ENCODE data around the gene ZNRF1.

ZNRF1 gene

DNA sequence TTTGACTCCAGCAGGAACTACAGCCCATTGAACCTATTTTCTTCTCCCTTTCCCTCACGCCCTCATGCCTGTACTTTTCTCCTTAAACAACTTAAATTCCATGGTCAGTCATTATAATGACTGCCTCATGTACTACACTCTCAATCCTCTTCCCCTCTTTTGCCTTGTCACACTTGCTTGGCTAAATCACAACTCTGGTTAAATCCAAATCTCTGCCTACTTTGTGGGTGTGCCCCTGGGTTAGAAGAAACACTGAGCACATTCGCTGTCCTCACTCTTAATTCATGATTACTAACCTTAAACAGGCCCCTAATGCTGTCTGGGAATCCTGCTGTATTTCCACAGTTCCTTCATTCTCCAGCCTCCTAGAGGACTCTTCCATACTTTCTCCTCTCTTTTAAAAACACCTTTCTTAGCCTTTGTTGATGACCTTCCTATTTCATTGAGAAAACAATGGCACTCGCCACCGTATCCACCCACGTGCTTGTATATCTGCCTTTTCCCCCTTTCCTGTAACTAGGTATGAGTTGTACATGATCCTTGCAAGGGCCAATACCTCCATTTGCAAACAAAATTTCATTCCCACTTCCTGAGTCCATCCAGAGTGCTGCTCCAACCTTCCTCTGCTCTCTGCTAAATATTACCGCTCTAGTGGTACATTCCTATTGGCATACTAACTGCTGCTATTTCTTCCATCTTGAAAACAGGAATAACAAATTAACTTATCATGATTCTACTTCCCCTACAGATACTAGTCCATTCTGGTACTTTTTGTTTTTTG lies 28.9 kb downstream of the ZNRF1 start:
- no peak for DNase-seq (ENCODE audit: low read depth)

GRCh38 chr16:75028544-75029135 lies 29.8 kb downstream of the ZNRF1 start:
- DNase-seq (ENCODE audit: low read depth), result no peak

- DNase-seq (ENCODE audit: low read depth), result no peak
Observed at GRCh38 chr16:75029854-75030253, 31.0 kb downstream of the ZNRF1 start.

- DNase-seq (ENCODE audit: low read depth), result no peak
Observed at GRCh38 chr16:75032655-75033054, 33.8 kb downstream of the ZNRF1 start.

DNA sequence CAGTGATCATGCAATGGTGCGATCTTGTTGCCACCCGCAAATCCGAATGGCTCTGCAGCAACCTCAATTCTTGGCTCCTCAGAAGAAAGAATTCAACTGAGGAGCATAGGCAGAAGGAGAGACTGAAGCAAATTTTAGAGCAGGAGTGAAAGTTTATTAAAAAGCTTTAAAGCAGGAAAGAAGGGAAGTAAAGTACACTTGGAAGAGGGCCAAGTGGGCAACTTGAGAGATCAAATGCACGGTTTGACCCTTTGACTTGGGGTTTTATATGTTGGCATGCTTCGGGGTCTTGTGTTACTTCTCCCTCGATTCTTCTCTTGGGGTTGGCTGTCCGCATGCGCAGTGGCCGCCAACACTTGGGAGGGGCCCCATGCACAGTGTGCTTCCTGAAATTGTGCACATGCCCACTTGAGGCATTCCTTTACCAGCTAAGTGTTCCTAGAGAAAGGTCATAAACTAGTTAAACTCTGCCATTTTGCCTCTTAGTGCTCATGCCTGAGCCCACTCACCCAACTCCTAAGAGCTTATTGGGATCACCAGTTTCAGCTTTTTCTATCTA lies 36.7 kb downstream of the ZNRF1 start:
- DNase-seq (ENCODE audit: low read depth), result no peak

DNA sequence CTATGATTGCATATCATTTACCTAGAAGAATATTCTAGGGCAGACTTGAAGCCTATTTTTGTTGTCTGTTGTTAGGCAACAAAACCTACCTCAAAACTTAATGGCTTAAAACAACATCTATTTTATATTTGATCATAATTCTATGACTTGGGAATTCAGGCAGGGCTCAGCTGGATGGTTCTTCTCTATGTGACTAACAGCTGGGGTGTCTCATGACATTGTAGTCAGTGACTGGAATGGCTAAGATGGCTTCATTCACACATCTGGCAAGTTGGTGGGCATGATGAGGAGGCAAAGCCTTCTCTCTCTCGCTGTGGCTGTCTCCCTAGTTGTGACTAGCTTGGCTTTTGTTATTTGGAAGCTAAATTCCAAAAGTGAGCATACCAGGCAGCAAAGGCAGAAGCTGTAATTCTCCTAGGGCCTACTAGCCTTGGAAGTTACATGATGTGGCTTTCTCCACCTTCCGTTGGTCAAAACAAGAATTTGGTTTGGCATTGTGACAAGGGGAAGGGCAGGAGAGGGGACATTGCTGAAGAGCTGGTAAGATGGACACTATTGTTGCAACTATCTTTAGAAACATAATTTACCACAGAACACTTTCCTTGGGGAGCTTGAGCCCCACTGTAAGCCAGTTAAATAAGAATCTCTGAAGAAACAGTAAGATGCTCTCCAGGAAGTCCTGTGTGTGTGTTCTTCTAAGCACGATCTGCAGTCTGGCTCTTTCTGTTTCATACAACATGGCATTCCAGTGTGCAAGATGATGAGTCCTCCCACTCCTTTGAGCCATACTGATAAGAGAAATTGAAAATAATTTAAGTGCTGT lies 39.4 kb downstream of the ZNRF1 start:
- no peak for DNase-seq (ENCODE audit: low read depth)

- DNase-seq (ENCODE audit: low read depth), result no peak
Observed at GRCh38 chr16:75039941-75040340, 41.1 kb downstream of the ZNRF1 start.

DNA sequence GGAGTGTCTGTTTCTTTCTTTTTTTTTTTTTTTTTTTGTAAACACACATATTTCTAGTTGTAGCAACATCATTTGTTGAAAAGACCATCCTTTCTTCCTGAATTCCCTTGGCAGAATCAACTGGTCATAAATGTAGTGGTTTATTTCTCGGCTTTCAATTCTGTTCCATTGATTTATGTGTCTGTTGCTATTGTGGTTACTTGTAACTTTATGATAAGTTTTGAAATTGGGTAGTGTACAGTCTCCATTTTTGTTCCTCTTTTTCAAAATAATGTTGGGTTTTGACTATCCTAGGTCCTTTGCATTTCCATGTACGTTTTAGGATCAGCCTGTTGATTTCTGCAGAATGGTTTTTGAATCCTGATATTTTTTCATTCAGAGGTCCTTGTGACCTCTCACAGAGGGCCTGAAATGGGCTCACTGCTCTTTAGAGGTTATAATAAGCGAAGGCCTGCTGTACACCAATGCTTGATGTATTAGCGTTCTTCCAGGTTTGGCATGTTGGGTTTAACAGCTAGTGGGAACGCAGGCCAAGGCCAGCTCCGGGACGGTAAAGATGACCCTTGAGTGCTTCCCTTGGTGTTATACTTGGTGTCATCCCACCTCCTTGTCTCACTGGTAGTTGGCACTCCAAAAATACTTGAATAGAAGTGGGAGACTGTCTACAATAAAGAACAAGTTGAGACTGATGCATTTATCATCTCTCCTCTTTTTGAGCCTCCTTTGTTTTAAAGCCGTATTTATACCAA lies 43.8 kb downstream of the ZNRF1 start:
- DNase-seq (ENCODE audit: low read depth), result no peak

DNA sequence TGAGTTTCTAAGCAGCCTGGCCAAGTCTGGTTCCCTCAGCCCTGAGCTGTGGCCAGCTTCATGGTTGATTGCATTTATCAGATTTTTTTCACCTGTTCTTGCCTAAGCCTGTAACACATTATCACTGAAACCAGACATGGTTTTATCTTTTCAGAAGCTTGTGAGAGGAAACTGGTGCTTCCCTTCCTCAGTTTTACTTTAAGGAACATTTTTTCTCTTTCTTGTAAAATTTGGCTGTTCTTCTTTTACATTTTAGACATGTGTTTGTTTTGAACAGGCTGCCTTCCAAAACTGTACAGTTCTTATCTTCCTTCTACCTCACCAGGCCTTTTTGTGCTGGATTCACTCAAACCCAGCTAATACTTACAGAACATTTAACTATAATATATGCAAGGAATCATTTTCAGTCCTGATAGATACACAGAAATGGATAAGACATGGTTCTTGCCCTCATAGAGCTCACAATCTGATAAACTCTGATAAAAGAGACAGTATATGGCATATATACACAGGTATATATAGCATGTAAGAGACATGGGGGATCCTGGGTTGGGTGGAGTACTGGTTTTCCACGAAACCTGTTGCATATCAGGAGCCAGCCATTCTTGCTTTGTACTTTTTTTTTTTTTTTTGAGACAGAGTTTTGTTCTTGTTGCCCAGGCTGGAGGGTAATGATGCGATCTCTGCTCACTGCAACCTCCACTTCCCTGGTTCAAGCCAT lies 44.5 kb downstream of the ZNRF1 start:
- DNase-seq (ENCODE audit: low read depth), result no peak

DNA sequence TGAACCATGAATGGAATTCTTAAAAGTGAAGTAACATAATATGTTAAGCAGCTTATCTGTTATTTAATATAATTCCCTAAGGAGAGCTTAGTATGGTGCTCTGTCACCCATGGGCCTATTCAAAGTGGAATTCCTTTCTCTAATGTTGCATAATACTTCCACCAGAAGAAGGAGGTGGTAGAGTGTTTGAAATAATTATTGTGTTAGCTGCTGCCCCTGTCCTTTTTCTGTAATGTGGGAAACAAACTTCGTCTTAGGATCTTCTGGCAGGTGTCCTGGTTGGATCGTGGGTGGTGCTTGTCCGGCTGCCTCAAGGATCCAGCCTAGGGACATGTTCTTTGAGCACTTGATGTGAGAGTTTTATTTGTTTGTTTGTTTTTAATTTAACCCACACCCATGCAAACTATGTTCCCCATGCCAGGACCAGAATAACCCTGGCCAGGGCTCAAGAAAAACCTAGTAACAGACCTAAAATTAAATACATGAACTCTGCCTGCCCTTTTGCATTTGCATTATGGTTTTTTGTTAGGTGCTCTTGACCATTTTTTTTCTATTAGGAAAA lies 46.1 kb downstream of the ZNRF1 start:
- DNase-seq (ENCODE audit: low read depth), result no peak

GRCh38 chr16:75045424-75045823 lies 46.6 kb downstream of the ZNRF1 start:
- DNase-seq (ENCODE audit: low read depth), result no peak

DNA sequence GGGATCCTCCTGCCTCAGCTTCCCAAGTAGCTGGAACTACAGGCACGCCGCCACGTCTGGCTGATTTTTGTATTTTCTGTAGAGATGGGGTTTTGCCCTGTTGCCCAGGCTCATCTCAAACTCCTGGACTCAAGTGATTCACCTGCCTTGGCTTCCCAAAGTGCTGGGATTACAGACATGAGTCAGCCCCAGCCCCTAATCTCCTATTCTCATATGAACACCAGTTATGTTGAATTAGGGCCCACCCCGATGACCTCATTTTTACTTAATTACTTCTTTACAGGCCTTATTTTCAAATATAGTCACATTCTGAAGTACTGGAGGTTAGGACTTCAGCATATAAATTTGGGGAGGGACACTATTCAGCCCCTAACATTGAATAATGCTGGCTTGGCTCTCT lies 49.2 kb downstream of the ZNRF1 start:
- DNase-seq (ENCODE audit: low read depth), result no peak

DNA sequence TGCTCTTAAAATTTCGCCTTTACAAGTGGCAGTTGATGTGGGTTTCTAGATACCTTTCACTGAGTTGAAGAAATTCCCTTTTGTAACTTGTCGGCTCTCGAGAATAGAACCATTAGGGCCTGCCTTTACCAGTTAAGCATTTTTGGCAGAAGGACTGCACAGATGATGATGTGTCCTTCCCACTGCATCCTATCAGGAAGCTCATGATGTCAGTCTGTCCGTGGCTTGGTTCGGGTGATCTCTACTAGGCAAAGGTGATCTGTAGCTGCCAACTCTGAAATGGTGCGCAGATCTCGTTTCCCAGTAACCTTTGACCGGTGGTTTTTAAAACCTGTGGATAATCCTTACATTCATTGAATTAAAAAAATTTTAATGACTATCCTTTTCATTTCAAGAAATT lies 49.7 kb downstream of the ZNRF1 start:
- DNase-seq (ENCODE audit: low read depth), result no peak

DNA sequence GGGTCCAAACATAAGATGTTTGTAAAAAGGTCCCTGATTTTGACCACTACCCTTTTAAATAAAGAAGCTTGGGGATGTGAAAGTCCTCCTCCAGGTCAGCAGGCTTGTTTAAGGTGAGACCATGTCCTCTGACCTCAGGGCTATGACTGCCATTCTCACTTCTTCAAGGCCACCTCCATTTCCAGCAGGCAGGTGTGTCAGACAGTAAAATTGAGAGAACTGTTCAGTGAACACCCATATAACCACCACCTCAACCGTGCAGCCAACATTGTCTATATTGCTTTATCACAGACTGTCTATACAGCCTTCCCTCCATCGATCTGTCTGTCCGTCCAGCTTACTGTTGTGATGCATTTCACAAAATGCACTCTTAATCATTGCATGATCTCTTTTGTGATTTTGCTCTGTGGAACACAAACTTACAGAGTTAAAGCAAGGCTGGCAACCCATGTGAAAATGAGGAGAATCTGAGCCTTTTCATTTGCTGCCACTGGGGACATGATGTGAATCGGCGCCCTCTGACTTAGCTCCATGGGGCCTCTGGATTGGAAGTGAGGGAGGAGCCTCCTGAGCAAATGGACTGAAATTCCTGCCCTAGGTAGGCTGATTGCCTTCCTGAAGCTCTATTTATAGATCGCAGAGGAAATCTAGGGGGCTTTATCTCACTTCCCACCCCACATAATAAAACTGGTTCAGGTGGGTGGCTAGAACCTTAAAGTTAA lies 53.8 kb downstream of the ZNRF1 start:
- DNase-seq (ENCODE audit: low read depth), result no peak

DNA sequence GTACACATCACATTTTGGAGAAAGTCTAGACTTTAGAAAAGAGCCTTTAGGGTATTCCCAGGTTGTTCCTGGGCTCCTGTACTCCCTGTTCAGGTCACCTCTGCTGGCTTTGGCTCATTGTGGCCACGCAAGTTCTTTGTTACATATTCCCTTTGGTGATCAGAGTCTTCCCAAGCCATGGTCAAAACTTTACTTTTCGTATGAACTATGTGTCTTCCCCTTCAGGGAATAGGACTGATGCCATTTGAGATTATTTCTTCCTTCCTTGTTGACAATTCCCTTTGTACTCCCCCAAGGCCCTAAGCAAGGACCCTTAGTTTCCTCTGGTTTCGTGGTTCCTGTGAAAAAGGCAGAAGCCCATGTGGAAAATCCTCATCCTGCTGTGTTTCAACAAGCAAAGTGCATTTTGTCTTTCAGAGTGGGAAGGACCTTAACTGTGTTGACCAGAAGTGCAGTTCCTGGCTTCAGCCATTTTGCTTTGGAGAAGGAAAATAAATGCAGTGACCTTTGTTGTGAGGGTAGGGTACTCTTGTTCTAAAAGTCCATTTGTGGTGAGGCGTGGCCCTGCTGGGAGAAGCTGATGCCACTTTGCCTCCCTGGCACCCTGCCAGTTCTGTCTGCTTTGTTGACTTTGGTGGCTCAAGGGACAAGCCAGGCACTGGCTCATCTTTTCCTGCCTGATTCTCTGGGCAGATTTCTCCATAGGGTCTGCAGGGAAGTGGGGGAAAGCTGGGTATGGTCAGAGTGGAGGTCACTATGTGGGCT lies 55.1 kb downstream of the ZNRF1 start:
- no peak for DNase-seq (ENCODE audit: low read depth)

DNA sequence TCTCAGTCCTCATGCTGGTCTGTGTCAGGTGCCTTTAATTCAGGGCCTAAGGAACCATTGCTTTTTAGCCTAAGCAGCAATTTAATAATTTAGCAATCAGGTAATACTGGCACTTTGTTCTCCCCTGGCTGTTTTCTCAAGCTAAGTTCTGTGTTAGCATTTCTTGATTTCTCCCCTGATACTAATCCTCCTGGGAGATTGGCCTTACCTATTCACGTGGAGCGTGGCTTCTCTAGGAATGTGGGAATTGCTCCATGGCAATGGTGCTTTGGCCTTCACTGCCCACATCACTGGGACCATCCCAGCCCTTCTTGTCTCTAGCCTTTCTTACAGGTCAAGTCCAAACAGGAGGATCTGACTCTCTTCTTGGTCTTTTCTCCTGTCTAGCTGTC lies 55.7 kb downstream of the ZNRF1 start:
- no peak for DNase-seq (ENCODE audit: low read depth)

DNA sequence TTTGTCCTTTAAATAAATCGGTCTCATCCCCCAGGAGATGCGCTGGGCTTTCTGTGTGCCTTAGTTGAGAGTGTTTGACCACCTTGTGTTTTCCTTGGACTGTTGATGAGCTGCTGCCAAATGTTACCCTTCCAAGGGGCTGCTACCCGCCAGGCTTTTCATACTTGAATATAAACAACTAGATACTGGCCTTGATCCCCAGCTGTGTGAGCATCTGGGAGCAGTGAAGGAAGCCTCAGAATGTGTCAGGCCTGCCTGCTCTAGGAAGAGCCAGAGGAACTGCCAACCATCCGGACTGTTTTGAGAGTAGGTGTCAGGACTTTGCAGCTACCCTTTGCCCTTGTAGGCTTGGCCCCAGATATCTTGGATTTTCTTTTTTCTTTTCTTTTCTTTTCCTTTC lies 60.0 kb downstream of the ZNRF1 start:
- no peak for DNase-seq (ENCODE audit: low read depth)

GRCh38 chr16:75059411-75059810 lies 60.6 kb downstream of the ZNRF1 start:
- DNase-seq (ENCODE audit: low read depth), result no peak

DNA sequence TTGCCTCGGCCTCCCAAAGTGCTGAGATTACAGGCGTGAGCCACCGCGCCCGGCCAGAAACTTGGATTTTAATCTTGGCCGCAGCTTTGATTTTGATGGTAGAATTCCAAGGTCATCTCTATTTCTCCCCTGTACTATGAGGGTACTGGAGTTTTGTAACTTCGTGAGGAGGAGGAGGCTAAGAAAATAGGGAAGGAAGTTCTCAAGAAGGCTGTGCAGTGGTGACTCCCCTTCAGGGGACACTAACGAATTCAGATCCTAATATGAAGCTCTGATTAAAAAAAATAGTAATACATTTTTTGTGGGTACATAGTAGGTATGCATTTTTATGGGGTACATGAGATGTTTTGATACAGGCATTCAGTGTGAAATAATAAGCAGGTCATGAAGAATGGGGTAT lies 61.9 kb downstream of the ZNRF1 start:
- no peak for DNase-seq (ENCODE audit: low read depth)

DNA sequence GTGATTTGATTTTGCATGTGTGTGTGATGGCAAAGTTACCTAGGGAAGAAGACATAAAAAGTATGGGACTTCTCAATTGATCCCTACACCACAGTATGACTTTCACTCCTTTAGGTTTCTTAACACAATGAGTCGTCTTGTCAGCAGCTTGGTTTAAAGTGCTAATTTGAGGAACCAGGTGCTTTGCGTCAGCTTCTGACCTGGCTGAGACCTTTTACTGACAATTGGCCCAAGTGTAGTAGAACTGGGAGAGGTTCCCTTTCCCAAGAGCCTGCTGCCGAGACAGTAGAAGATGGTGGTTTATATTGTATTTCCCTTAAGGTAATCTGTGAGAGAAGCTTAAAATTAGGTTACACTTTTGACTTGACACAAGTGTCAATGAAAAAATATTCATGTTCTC lies 62.8 kb downstream of the ZNRF1 start:
- no peak for DNase-seq (ENCODE audit: low read depth)
